SK-N-SH (cell line): Measurements from ENCODE around the gene GABRE. TPM values are rescaled to one million over a fixed set of nuclear protein-coding genes. Genes with fewer than 3 reads are reported as not detected.
"Not testable (repeated sequence)": the region's sequence is repeated elsewhere in the genome, so short reads cannot be mapped to it uniquely, and the experiment has no call there.

Experiments
- CTCF ChIA-PET: fragments of 300-600, 350-600 bp; formaldehyde crosslinking; extraction: SDS; loops from one replicate; lab custom pipeline; 2021; lab: Yijun Ruan, JAX
- POLR2A ChIA-PET: fragments of 350-600 bp; sonication (Branson Sonifier 250); formaldehyde crosslinking; extraction: SDS; loops from one replicate; lab custom pipeline; 2020; ENCODE audit warnings: antibody characterized with exemption, inconsistent platforms; lab: Yijun Ruan, JAX
- DNase-seq: peaks from one replicate; pipeline ENCODE4 v3.0.0; 2012
- H2AFZ ChIP-seq: fragments of 200-600 bp; sonication (generic); 2 replicates; pipeline ENCODE4 v1.8.1; 2016; ENCODE audit warnings: antibody characterized with exemption, mild to moderate bottlenecking, low read depth
- H3F3A ChIP-seq: fragments of 200-600 bp; sonication (generic); replicated peaks from 2 replicates; pipeline ENCODE3; 2016; ENCODE audit warnings: antibody characterized with exemption, mild to moderate bottlenecking; ENCODE audit not compliant: insufficient read depth
- H3K27ac ChIP-seq, 2 experiments: fragments of 200-500 bp in 1 of 2; fragments of 200-600 bp in 1 of 2; sonication (Bioruptor generic) in 1 of 2; sonication (generic), shearing (Covaris generic) in 1 of 2; 2 replicates each; pipeline versions ENCODE4 v1.5.1 to v1.6.1; 2014 to 2016; ENCODE audit warnings: low read depth in 2 of 2, inconsistent platforms in 1 of 2, low read length in 1 of 2, mild to moderate bottlenecking in 1 of 2, mixed read lengths in 1 of 2
- H3K27me3 ChIP-seq: fragments of 200-600 bp; sonication (generic), shearing (Covaris generic); 2 replicates; pipeline ENCODE4 v1.6.1; 2016; ENCODE audit warnings: mixed run types; ENCODE audit not compliant: insufficient read depth
- H3K36me3 ChIP-seq, 2 experiments: fragments of 200-500 bp in 1 of 2; fragments of 200-600 bp in 1 of 2; sonication (Bioruptor generic) in 1 of 2; sonication (generic) in 1 of 2; replicated peaks in 1 of 2; 2 replicates each; pipeline versions ENCODE3 to v1.5.1; 2014 to 2016; ENCODE audit warnings: low read length in 1 of 2, mild to moderate bottlenecking in 1 of 2; ENCODE audit not compliant: insufficient read depth in 2 of 2, control insufficient read depth in 1 of 2
- H3K4me1 ChIP-seq, 2 experiments: fragments of 200-500 bp in 1 of 2; fragments of 200-600 bp in 1 of 2; sonication (Bioruptor generic) in 1 of 2; sonication (generic), shearing (Covaris generic) in 1 of 2; 2 replicates each; pipeline versions ENCODE4 v1.5.1 to v1.6.1; 2014 to 2016; ENCODE audit warnings: low read depth in 1 of 2, low read length in 1 of 2, mixed run types in 1 of 2; ENCODE audit not compliant: insufficient read depth in 2 of 2, control insufficient read depth in 1 of 2
- H3K4me2 ChIP-seq: fragments of 200-600 bp; sonication (generic), shearing (Covaris generic); 2 replicates; pipeline ENCODE4 v1.6.1; 2017; ENCODE audit warnings: mixed run types
- H3K4me3 ChIP-seq, 2 experiments: fragments of 200-500 bp in 1 of 2; fragments of 200-600 bp in 1 of 2; sonication (Bioruptor generic) in 1 of 2; sonication (generic), shearing (Covaris generic) in 1 of 2; 2 replicates each; pipeline versions ENCODE4 v1.5.1 to v1.8.1; 2014 to 2016; ENCODE audit warnings: low read depth in 2 of 2, inconsistent platforms in 1 of 2, low read length in 1 of 2, mild to moderate bottlenecking in 1 of 2, mixed read lengths in 1 of 2, moderate library complexity in 1 of 2
- H3K79me2 ChIP-seq: fragments of 200-600 bp; sonication (generic); 2 replicates; pipeline ENCODE4 v1.8.1; 2017; ENCODE audit warnings: mild to moderate bottlenecking; ENCODE audit not compliant: insufficient read depth
- H3K9ac ChIP-seq: fragments of 200-600 bp; sonication (generic); 2 replicates; pipeline ENCODE4 v1.6.1; 2017; ENCODE audit warnings: mixed run types
- H3K9me2 ChIP-seq: fragments of 200-600 bp; sonication (generic); 2 replicates; pipeline ENCODE4 v1.6.1; 2017; ENCODE audit warnings: mixed run types
- H3K9me3 ChIP-seq: fragments of 200-600 bp; sonication (generic); 2 replicates; pipeline ENCODE4 v1.6.1; 2017; ENCODE audit warnings: mixed run types, mild to moderate bottlenecking, moderate library complexity
- H4K20me1 ChIP-seq: fragments of 200-600 bp; sonication (generic); 2 replicates; pipeline ENCODE4 v1.6.1; 2017; ENCODE audit warnings: mild to moderate bottlenecking, mixed run types; ENCODE audit not compliant: insufficient read depth
- CTCF ChIP-seq: fragments of 200-600 bp; sonication (generic); IDR thresholded peaks from 2 replicates; pipeline ENCODE4 v1.6.1; 2017; ENCODE audit warnings: antibody characterized with exemption, mild to moderate bottlenecking, moderate library complexity
- ELF1 ChIP-seq: IDR thresholded peaks from 2 replicates; pipeline ENCODE4 v1.4.0; 2012
- EP300 ChIP-seq, 2 experiments: IDR thresholded peaks; 2 replicates each; pipeline versions ENCODE4 v1.4.0 to v1.6.1; 2012; ENCODE audit warnings: borderline replicate concordance in 1 of 2, low read depth in 1 of 2, low read length in 1 of 2
- GATA2 ChIP-seq: sonication (generic); formaldehyde crosslinking; IDR thresholded peaks from 2 replicates; pipeline ENCODE4 v1.5.0; 2020; ENCODE audit warnings: mild to moderate bottlenecking, missing genetic modification reagents
- JUND ChIP-seq: IDR thresholded peaks from 2 replicates; pipeline ENCODE4 v1.4.0; 2012
- MXI1 ChIP-seq: IDR thresholded peaks from 2 replicates; pipeline ENCODE4 v1.6.1; 2012; ENCODE audit warnings: mild to moderate bottlenecking, low read depth, low read length, improper control_type of control experiment
- NFIC ChIP-seq: IDR thresholded peaks from 2 replicates; pipeline ENCODE4 v1.4.0; 2012; ENCODE audit warnings: borderline replicate concordance
- PBX3 ChIP-seq: IDR thresholded peaks from 2 replicates; pipeline ENCODE4; 2012
- POLR2AphosphoS5 ChIP-seq: IDR thresholded peaks from 2 replicates; pipeline ENCODE4 v1.6.1; 2012; ENCODE audit warnings: low read depth, low read length
- RCOR1 ChIP-seq: fragments of 150-350 bp; IDR thresholded peaks from 2 replicates; pipeline ENCODE4 v1.6.1; 2017; ENCODE audit warnings: antibody characterized with exemption, low read length
- RFX5 ChIP-seq: IDR thresholded peaks from 2 replicates; pipeline ENCODE4 v1.6.1; 2012; ENCODE audit warnings: mild to moderate bottlenecking, improper control_type of control experiment, low read length
- RXRA ChIP-seq: IDR thresholded peaks from 2 replicates; pipeline ENCODE4 v1.4.0; 2012; ENCODE audit warnings: low read depth, mild to moderate bottlenecking, borderline replicate concordance
- SIN3A ChIP-seq: IDR thresholded peaks from 2 replicates; pipeline ENCODE4 v1.6.1; 2012; ENCODE audit warnings: low read depth, mild to moderate bottlenecking, low read length, moderate library complexity, borderline replicate concordance
- SMC3 ChIP-seq: IDR thresholded peaks from 2 replicates; pipeline ENCODE4 v1.6.1; 2012; ENCODE audit warnings: low read depth, low read length, improper control_type of control experiment
- TAF1 ChIP-seq: IDR thresholded peaks from 2 replicates; pipeline ENCODE4 v1.6.1; 2012; ENCODE audit warnings: low read depth, mild to moderate bottlenecking, low read length, moderate library complexity, borderline replicate concordance
- TEAD4 ChIP-seq: IDR thresholded peaks from 2 replicates; pipeline ENCODE4 v1.4.0; 2012; ENCODE audit warnings: mild to moderate bottlenecking, borderline replicate concordance; ENCODE audit not compliant: insufficient read depth
- USF2 ChIP-seq: fragments of 150-350 bp; IDR thresholded peaks from 2 replicates; pipeline ENCODE4 v1.6.1; 2017; ENCODE audit warnings: antibody characterized with exemption, low read length, low read depth, borderline replicate concordance
- YY1 ChIP-seq: IDR thresholded peaks from 2 replicates; pipeline ENCODE4 v1.4.0; 2012; ENCODE audit warnings: low read depth, mild to moderate bottlenecking
- WGBS: methylation state at CpG from one replicate; pipeline ENCODE4 v1.1.6; 2017; ENCODE audit warnings: low lambda C conversion rate; 5-methylcytosine and 5-hydroxymethylcytosine counted together
- polyA plus RNA-seq, 3 experiments: library from polyadenylated mRNA; depleted of rRNA; stranded (reverse); fragments of >200 nt; gene quantifications; 2 replicates each; pipeline ENCODE4 v1.2.3, GENCODE V29; 2012

Gene GABRE
- polyA plus RNA-seq, 1 of the 3 experiments (the other 2 are of a cell fraction): 8.1 TPM

- Histone ChIP-seq H3K4me3 (no peak overlapping the region), H3K9me2 (no peaks in the 10 kb centered on the region), H2AFZ (no peak overlapping the region), H3K4me2 (no peak overlapping the region), H3K9me3 (no peaks in the 10 kb centered on the region), H4K20me1 (no peaks in the 10 kb centered on the region), H3K9ac (no peak overlapping the region), H3K27me3 (no peaks in the 10 kb centered on the region), H3F3A (no peaks in the 10 kb centered on the region), H3K79me2 (no peaks in the 10 kb centered on the region), H3K4me1 (no peaks in the 10 kb centered on the region), H3K27ac (no peak overlapping the region), H3K36me3 (no peaks in the 10 kb centered on the region)
- CTCF ChIA-PET: no interaction called here
- no peak for DNase-seq
- TF ChIP-seq RXRA (no peak), JUND (no peak), USF2 (no peak), RFX5 (no peak), YY1 (no peak), ELF1 (no peak), TAF1 (no peak), NFIC (no peak), GATA2 (CRISPR knock-in tag) (no peak), CTCF (no peak), MXI1 (no peak), RCOR1 (no peak), EP300 (IDR thresholded peaks at IDR 0.05; ENCODE audit: borderline replicate concordance in 1 of 2, low read depth in 1 of 2, low read length in 1 of 2) (no peak), SIN3A (no peak), PBX3 (no peak), POLR2AphosphoS5 (no peak), TEAD4 (no peak), SMC3 (no peak)
- POLR2A ChIA-PET: no interaction called here
- 22% methylated on average over 7 of the region's 11 CpGs for WGBS
Observed at GRCh38 chrX:151919610-151920009, 54.9 kb downstream of the GABRE start.

GRCh38 chrX:151918736-151919135 lies 55.7 kb downstream of the GABRE start:
- H3K4me1 ChIP-seq, H3K79me2 ChIP-seq, DNase-seq, H3K4me3 ChIP-seq, H3K9me2 ChIP-seq, POLR2A ChIA-PET, H3K27me3 ChIP-seq, H3F3A ChIP-seq, H2AFZ ChIP-seq, H3K36me3 ChIP-seq, H3K9ac ChIP-seq, H4K20me1 ChIP-seq, H3K9me3 ChIP-seq, H3K4me2 ChIP-seq, CTCF ChIA-PET, H3K27ac ChIP-seq: not testable (repeated sequence)
- WGBS: 69% methylated on average over 14 of the region's 18 CpGs
